PC-9 (cell line): ENCODE results near the gene LRRTM4. TPM values are rescaled to one million over a fixed set of nuclear protein-coding genes. Genes with fewer than 3 reads are reported as not detected.

ENCODE experiments used
- BruUV-seq: library from RNA; stranded (reverse); fragments of 400-500 nt; replicated peaks from 2 replicates; lab custom pipeline; 2021; lab: Mats Ljungman, UMichigan
- CTCF ChIA-PET: fragments of 300-600 bp; sonication (Branson Sonifier 250); formaldehyde crosslinking; loops from one replicate; lab custom pipeline; 2022; ENCODE audit warnings: antibody characterized with exemption; lab: Charles Lee
- POLR2A ChIA-PET: fragments of 300-600 bp; sonication (Branson Sonifier 250); formaldehyde crosslinking; loops from one replicate; lab custom pipeline; 2022; ENCODE audit warnings: antibody characterized with exemption; ENCODE audit not compliant: unreplicated experiment; lab: Charles Lee
- DNase-seq, 2 experiments: peaks; one replicate each; pipeline versions ENCODE4 v3.0.0 to v3.0.0-alpha.2; 2015 to 2022; ENCODE audit warnings: mixed read lengths in 1 of 2
- H2AFZ ChIP-seq: fragments of 200-600 bp; sonication (generic); 2 replicates; pipeline ENCODE4 v1.8.1; 2017; ENCODE audit warnings: antibody characterized with exemption
- H3F3A ChIP-seq: fragments of 200-600 bp; sonication (generic); 2 replicates; pipeline ENCODE4 v1.8.1; 2017; ENCODE audit warnings: antibody characterized with exemption, mild to moderate bottlenecking, low read depth; ENCODE audit not compliant: insufficient read depth
- H3K27ac ChIP-seq: fragments of 200-600 bp; sonication (generic); 2 replicates; pipeline ENCODE4 v1.6.1; 2016; ENCODE audit warnings: mixed run types
- H3K27me3 ChIP-seq: fragments of 200-600 bp; sonication (generic); 2 replicates; pipeline ENCODE4 v1.6.1; 2016; ENCODE audit warnings: low read depth, mixed run types; ENCODE audit not compliant: insufficient read depth
- H3K36me3 ChIP-seq: fragments of 200-600 bp; sonication (generic); 2 replicates; pipeline ENCODE4 v1.6.1; 2016; ENCODE audit warnings: low read depth, mixed run types
- H3K4me1 ChIP-seq: fragments of 200-600 bp; sonication (generic); replicated peaks from 2 replicates; pipeline ENCODE4 v1.6.1; 2016; ENCODE audit warnings: mixed run types; ENCODE audit not compliant: insufficient read depth
- H3K4me2 ChIP-seq: fragments of 200-600 bp; sonication (generic); 2 replicates; pipeline ENCODE4 v1.6.1; 2017; ENCODE audit warnings: mixed run types
- H3K4me3 ChIP-seq: fragments of 200-600 bp; sonication (generic); 2 replicates; pipeline ENCODE4 v1.6.1; 2016; ENCODE audit warnings: mixed run types
- H3K79me2 ChIP-seq: fragments of 200-600 bp; sonication (generic); 2 replicates; pipeline ENCODE4 v1.6.1; 2017; ENCODE audit warnings: low read depth, mixed run types
- H3K9me2 ChIP-seq: fragments of 200-600 bp; sonication (generic); 2 replicates; pipeline ENCODE4 v1.8.1; 2017; ENCODE audit warnings: mild to moderate bottlenecking; ENCODE audit not compliant: insufficient read depth
- H3K9me3 ChIP-seq: fragments of 200-600 bp; sonication (generic); 2 replicates; pipeline ENCODE4 v1.8.1; 2016; ENCODE audit warnings: low read depth; ENCODE audit not compliant: insufficient read depth
- H4K20me1 ChIP-seq: fragments of 200-600 bp; sonication (generic); 2 replicates; pipeline ENCODE4 v1.8.1; 2017; ENCODE audit not compliant: insufficient read depth
- EZH2 ChIP-seq: fragments of 200-600 bp; sonication (generic); IDR thresholded peaks from 2 replicates; pipeline ENCODE4 v1.8.0; 2017; ENCODE audit warnings: antibody characterized with exemption, low read depth
- intact Hi-C: fragments of 100-400 bp; cut with micrococcal nuclease; formaldehyde crosslinking; loops from one replicate; pipeline ENCODE4 v1.10.0; 2022; ENCODE audit not compliant: unreplicated experiment
- total RNA-seq: library from RNA; stranded (reverse); gene quantifications from 2 replicates; pipeline ENCODE4 v1.2.3, GENCODE V29; 2021
- TF ChIP-seq, protein P1 (sequence below): fragments of 200-600 bp; sonication (generic); conservative IDR thresholded peaks from 2 replicates; pipeline ENCODE4 v1.6.1; 2017; ENCODE audit warnings: mixed run types, antibody characterized with exemption, mild to moderate bottlenecking, moderate library complexity

The LRRTM4 gene
- total RNA-seq, 1 experiment from 2014 or later = 2.2 TPM

DNA sequence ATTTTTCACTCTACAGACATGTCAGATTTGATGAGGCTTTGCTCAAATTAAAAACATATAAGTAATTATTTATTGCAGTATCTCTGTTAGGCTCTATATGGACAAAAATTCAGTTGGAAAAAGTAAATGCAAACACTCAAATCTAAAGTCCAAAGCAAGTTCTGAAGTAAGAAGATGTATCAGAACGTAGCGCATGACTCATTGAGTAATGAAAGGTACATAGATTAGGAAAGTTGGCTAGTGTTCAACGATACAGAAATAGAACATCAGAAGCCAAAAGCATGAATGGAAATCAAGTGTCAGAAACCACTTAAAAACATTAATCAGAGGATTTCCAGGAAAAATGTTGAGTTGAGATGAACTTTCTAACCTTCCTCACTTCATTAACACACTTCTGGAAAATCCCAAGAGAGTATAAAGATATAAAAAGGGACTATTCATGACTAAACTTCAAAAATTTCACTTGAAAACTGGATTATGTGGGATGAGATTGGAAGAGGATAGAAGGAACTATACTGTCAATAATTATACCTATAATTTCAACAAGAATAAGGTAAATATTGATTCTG lies 494.1 kb downstream of the LRRTM4 start:
- no peak for DNase-seq
- Histone ChIP-seq H3K27ac (no peak overlapping the region), H3K79me2 (no peaks in the 10 kb centered on the region), H4K20me1 (no peaks in the 10 kb centered on the region), H2AFZ (no peak overlapping the region), H3K4me1 (no peaks in the 10 kb centered on the region), H3K4me2 (no peak overlapping the region), H3K4me3 (no peak overlapping the region), H3K27me3 (no peaks in the 10 kb centered on the region), H3K9me3 (no peaks in the 10 kb centered on the region), H3K9me2 (no peaks in the 10 kb centered on the region), H3K36me3 (no peaks in the 10 kb centered on the region), H3F3A (no peaks in the 10 kb centered on the region)
- TF ChIP-seq EZH2 = no peak
- TF ChIP-seq, protein P1, sequence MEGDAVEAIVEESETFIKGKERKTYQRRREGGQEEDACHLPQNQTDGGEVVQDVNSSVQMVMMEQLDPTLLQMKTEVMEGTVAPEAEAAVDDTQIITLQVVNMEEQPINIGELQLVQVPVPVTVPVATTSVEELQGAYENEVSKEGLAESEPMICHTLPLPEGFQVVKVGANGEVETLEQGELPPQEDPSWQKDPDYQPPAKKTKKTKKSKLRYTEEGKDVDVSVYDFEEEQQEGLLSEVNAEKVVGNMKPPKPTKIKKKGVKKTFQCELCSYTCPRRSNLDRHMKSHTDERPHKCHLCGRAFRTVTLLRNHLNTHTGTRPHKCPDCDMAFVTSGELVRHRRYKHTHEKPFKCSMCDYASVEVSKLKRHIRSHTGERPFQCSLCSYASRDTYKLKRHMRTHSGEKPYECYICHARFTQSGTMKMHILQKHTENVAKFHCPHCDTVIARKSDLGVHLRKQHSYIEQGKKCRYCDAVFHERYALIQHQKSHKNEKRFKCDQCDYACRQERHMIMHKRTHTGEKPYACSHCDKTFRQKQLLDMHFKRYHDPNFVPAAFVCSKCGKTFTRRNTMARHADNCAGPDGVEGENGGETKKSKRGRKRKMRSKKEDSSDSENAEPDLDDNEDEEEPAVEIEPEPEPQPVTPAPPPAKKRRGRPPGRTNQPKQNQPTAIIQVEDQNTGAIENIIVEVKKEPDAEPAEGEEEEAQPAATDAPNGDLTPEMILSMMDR = no peak
- intact Hi-C loops = no loop called here
- ChIA-PET POLR2A (no interaction called here), CTCF (no interaction called here)
- no TSS peak for BruUV-seq

DNA sequence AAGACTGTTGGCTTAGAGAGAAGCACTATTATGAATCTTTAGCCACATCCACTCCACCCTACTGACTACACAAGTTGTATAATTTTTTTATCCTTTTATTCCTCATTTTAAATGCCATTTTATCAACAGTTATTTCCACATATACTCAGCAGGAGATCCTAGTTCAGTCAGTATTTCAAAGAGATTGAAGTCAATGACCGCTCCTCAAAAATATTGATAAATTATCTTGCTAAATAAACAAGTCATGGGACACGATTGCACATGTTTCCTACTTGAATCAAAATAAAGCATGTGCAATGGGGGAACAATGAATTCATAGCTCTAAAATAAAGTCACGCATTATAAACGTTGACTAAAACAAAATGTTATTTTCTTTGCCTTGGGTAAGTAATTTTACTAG lies 496.5 kb downstream of the LRRTM4 start:
- no peaks in the 10 kb centered on the region for H3F3A ChIP-seq
- no peak overlapping the region for H3K4me3 ChIP-seq
- H3K79me2 ChIP-seq = no peaks in the 10 kb centered on the region
- CTCF ChIA-PET = no interaction called here
- no peaks in the 10 kb centered on the region for H3K36me3 ChIP-seq
- BruUV-seq = no TSS peak
- TF ChIP-seq, protein P1 = no peak
- no peak for TF ChIP-seq EZH2
- POLR2A ChIA-PET = no interaction called here
- no peaks in the 10 kb centered on the region for H3K27me3 ChIP-seq
- intact Hi-C loops = no loop called here
- no peak overlapping the region for H3K27ac ChIP-seq
- no peaks in the 10 kb centered on the region for H4K20me1 ChIP-seq
- no peaks in the 10 kb centered on the region for H3K9me3 ChIP-seq
- no peak overlapping the region for H3K4me2 ChIP-seq
- no peak overlapping the region for H2AFZ ChIP-seq
- DNase-seq = no peak
- no peaks in the 10 kb centered on the region for H3K4me1 ChIP-seq
- no peaks in the 10 kb centered on the region for H3K9me2 ChIP-seq

- intact Hi-C loops = no loop called here
- Histone ChIP-seq H3K9me3 (no peaks in the 10 kb centered on the region), H3K4me2 (no peak overlapping the region), H3K27ac (no peak overlapping the region), H4K20me1 (no peaks in the 10 kb centered on the region), H2AFZ (no peak overlapping the region), H3K27me3 (no peaks in the 10 kb centered on the region), H3F3A (no peaks in the 10 kb centered on the region), H3K4me1 (no peaks in the 10 kb centered on the region), H3K4me3 (no peak overlapping the region), H3K79me2 (no peaks in the 10 kb centered on the region), H3K36me3 (no peaks in the 10 kb centered on the region), H3K9me2 (no peaks in the 10 kb centered on the region)
- TF ChIP-seq, protein P1 = no peak
- no peak for TF ChIP-seq EZH2
- BruUV-seq = no TSS peak
- ChIA-PET CTCF (no interaction called here), POLR2A (no interaction called here)
- DNase-seq = no peak
Measured at GRCh38 chr2:77021161-77021560, 501.0 kb downstream of the LRRTM4 start.
